Fibroblast of lung (primary cell): ENCODE results near the gene TMUB1. TPM values are rescaled to one million over a fixed set of nuclear protein-coding genes. Genes with fewer than 3 reads are reported as not detected.
A peak's percentile ranks its signal among the peaks of the same experiment; 100 is the strongest.

Source experiments
- DNase-seq, 2 donors: peaks; one replicate each; pipeline versions ENCODE4 v3.0.0 to v3.0.0-alpha.2; 2010; ENCODE audit warnings: low read depth in 2 of 2
- H2AFZ ChIP-seq: 2 replicates; pipeline ENCODE4 v1.5.1; 2012; ENCODE audit warnings: low read length, control low read depth, inconsistent platforms
- H3K27ac ChIP-seq: 2 replicates; pipeline ENCODE4 v1.5.1; 2011; ENCODE audit warnings: low read length, control low read depth; ENCODE audit not compliant: insufficient read depth
- H3K27me3 ChIP-seq: 2 replicates; pipeline ENCODE4 v1.5.1; 2011; ENCODE audit warnings: mild to moderate bottlenecking, low read length; ENCODE audit not compliant: control insufficient read depth, insufficient read depth
- H3K36me3 ChIP-seq: 2 replicates; pipeline ENCODE4 v1.5.1; 2011; ENCODE audit warnings: low read length; ENCODE audit not compliant: control insufficient read depth, insufficient read depth
- H3K4me1 ChIP-seq: 2 replicates; pipeline ENCODE4 v1.5.1; 2011; ENCODE audit warnings: low read length; ENCODE audit not compliant: control insufficient read depth, insufficient read depth; ENCODE audit errors: extremely low read depth
- H3K4me2 ChIP-seq: 2 replicates; pipeline ENCODE4 v1.5.1; 2011; ENCODE audit warnings: low read length, control low read depth; ENCODE audit not compliant: insufficient read depth; ENCODE audit errors: extremely low read depth
- H3K4me3 ChIP-seq, 4 experiments: fragments of 200-600 bp in 1 of 4; sonication (generic) in 1 of 4; replicated peaks in 1 of 4; 2 replicates each; pipeline ENCODE4 v1.5.1; 2011 to 2016; ENCODE audit warnings: low read length in 4 of 4, low read depth in 3 of 4, mild to moderate bottlenecking in 3 of 4, control low read depth in 2 of 4, inconsistent platforms in 1 of 4, mixed read lengths in 1 of 4; ENCODE audit not compliant: insufficient read depth in 1 of 4; ENCODE audit errors: control extremely low read depth in 1 of 4
- H3K79me2 ChIP-seq: 2 replicates; pipeline ENCODE4 v1.5.1; 2012; ENCODE audit warnings: mild to moderate bottlenecking, low read length, inconsistent platforms; ENCODE audit not compliant: control insufficient read depth, insufficient read depth
- H3K9ac ChIP-seq: 2 replicates; pipeline ENCODE4 v1.5.1; 2011; ENCODE audit warnings: mild to moderate bottlenecking, low read length, control low read depth; ENCODE audit not compliant: insufficient read depth
- H3K9me3 ChIP-seq: 2 replicates; pipeline ENCODE4 v1.5.1; 2012; ENCODE audit warnings: low read depth, low read length; ENCODE audit not compliant: control insufficient read depth, insufficient read depth
- H4K20me1 ChIP-seq: 2 replicates; pipeline ENCODE4 v1.5.1; 2011; ENCODE audit warnings: low read length; ENCODE audit not compliant: control insufficient read depth, insufficient read depth; ENCODE audit errors: extremely low read depth
- CTCF ChIP-seq, 2 donors: IDR thresholded peaks in 1 of 2; conservative IDR thresholded peaks in 1 of 2; 1 replicate in 1 of 2; 2 replicates in 1 of 2; pipeline ENCODE4 v1.5.1; 2011 to 2012; ENCODE audit warnings: low read length in 2 of 2, control low read depth in 1 of 2, inconsistent platforms in 1 of 2, low read depth in 1 of 2, mild to moderate bottlenecking in 1 of 2
- EZH2 ChIP-seq: IDR thresholded peaks from 2 replicates; pipeline ENCODE4 v1.5.1; 2012; ENCODE audit warnings: low read length, control low read depth, mild to moderate bottlenecking; ENCODE audit errors: missing control alignments
- polyA plus RNA-seq, 2 donors: library from polyadenylated mRNA; depleted of rRNA in 1 of 2; stranded (reverse) in 1 of 2; unstranded in 1 of 2; fragments of >200 nt; gene quantifications; 2 replicates each; pipeline ENCODE4 v1.2.1, GENCODE V29; 2011 to 2012; ENCODE audit warnings: missing spikeins in 1 of 2
- total RNA-seq: library from RNA; depleted of rRNA; stranded (reverse); fragments of >200 nt; gene quantifications from 2 replicates; pipeline ENCODE4 v1.2.1, GENCODE V29; 2014

TMUB1 gene
- total and polyA plus RNA-seq, 2 donors (not counting 1 experiment from before 2014, with no cell fraction given), result 11.9 to 20.3 TPM

DNA sequence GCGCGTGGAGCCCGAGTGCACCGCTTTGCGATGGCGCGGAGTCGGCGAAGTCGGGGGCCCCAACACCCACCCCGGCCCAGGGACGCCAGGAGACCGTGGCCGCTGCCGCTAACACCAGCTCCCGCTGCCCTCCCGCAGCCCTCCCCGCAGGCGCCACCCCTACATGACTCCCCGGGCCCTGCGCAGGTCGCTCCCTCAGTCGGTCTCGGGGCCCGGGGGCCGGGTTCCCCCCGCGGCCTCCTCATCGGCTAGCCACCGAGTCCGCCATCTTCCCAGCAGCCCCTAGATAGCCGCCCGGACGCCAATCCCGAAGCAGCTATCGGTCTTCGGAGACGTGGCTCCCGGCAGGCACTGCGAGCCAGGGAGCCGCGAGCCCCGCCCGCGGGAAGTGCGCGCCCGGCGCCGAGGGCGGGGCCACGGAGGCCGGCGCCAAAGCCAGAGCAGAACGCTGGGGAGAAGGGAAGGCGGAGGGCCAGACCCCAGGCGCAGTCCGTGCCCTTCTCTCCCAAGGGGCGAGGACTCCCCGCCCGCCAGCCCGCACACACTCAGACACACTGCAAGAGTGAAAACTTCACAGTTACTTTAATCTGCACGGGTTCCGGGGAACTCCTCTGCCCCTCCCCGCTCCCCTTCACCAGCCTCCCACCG lies 2.6 kb downstream of the TMUB1 start, which contains the start of gene FASTK:
TSS of gene FASTK (minus strand) at position 288 of the 648 bp plus-strand sequence. CDS start at position 245, 43 bp downstream.
- Histone ChIP-seq H3K4me3 (peak within 1 kb of the TSS; percentile 72 to 95 (median 94)), H3K9me3 (no peaks in the 10 kb centered on the region), H3K4me2 (peak within 1 kb of the TSS; percentile 86), H3K9ac (peak within 1 kb of the TSS; percentile 87), H2AFZ (peak within 1 kb of the TSS; percentile 21), H4K20me1 (no peaks in the 10 kb centered on the region), H3K36me3 (peaks cover 19% of the 10 kb centered on the region), H3K79me2 (peaks cover 28% of the 10 kb centered on the region), H3K27me3 (no peaks in the 10 kb centered on the region), H3K27ac (peak within 1 kb of the TSS; percentile 91), H3K4me1 (peaks cover 26% of the 10 kb centered on the region)
- TF ChIP-seq CTCF (conservative IDR thresholded peaks at IDR 0.05 in 1 of 2, IDR thresholded peaks at IDR 0.05 in 1 of 2; ENCODE audit: low read depth in 1 of 2, low read length in 2 of 2), result no peak
- no peak for TF ChIP-seq EZH2
- DNase-seq, result peak; percentile 87 to 88

- TF ChIP-seq EZH2, result no peak
- no peak for TF ChIP-seq CTCF (conservative IDR thresholded peaks at IDR 0.05 in 1 of 2, IDR thresholded peaks at IDR 0.05 in 1 of 2; ENCODE audit: low read depth in 1 of 2, low read length in 2 of 2)
- H3K27ac ChIP-seq, result peak overlapping the region; percentile 91
- peak in 1 of 2 donors; percentile 37 for DNase-seq
These were observed 3.2 kb downstream of the TMUB1 start for GRCh38 chr7:151080067-151080521.

DNA sequence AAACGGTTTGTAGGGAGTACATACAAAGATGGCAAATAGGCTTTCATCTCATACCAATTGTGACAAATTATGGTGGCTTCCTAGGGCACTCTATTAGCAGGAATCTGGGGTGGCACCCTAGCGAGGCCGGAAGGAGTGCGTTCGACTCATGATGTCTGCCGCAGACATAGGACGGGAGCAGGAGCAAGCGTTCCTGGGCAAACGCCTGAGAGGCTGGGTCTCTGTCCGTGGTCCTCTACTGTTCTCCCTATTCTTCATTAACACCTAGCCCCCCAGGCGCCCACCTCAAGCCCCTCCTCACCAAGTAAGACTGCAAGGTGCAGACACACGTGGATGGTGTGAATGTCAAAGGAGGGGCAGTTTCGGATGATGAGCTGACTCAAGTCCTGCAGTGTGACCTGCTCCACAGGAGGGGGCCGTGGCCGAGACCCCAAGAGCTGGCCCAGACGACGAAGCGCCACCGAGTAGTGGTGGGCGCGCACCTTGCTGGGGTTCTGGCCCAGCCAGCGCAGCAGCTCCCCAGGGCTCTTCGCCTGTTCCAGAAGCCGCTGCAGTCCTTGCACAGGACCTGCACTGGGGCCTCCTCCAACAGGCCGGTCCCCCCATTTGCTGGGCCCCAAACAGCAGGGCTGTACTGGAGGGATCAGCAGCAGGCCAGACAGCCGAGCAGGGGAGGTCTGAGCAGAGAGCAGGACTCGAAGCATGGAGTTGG lies 3.9 kb downstream of the TMUB1 start:
- no peak for DNase-seq
- peaks cover 24% of the 10 kb centered on the region for H3K4me1 ChIP-seq
- no peak overlapping the region for H2AFZ ChIP-seq
- peak overlapping the region; percentile 87 for H3K9ac ChIP-seq
- H3K4me3 ChIP-seq, result peak overlapping the region; percentile 72 to 95 (median 94)
- H3K9me3 ChIP-seq, result no peaks in the 10 kb centered on the region
- peaks cover 28% of the 10 kb centered on the region for H3K79me2 ChIP-seq
- H4K20me1 ChIP-seq, result no peaks in the 10 kb centered on the region
- H3K4me2 ChIP-seq, result peak overlapping the region; percentile 86
- H3K27ac ChIP-seq, result peak overlapping the region; percentile 91
- no peak for TF ChIP-seq EZH2
- no peak for TF ChIP-seq CTCF (conservative IDR thresholded peaks at IDR 0.05 in 1 of 2, IDR thresholded peaks at IDR 0.05 in 1 of 2; ENCODE audit: low read depth in 1 of 2, low read length in 2 of 2)
- peaks cover 27% of the 10 kb centered on the region for H3K36me3 ChIP-seq
- no peaks in the 10 kb centered on the region for H3K27me3 ChIP-seq

More at GRCh38 chr7:151080067-151080521, 3.2 kb downstream of the TMUB1 start:
- H3K4me3 ChIP-seq, result peak overlapping the region; percentile 72 to 95 (median 94)
- peak overlapping the region; percentile 86 for H3K4me2 ChIP-seq
- H3K79me2 ChIP-seq, result peaks cover 28% of the 10 kb centered on the region
- no peaks in the 10 kb centered on the region for H3K27me3 ChIP-seq
- no peaks in the 10 kb centered on the region for H4K20me1 ChIP-seq
- H3K9ac ChIP-seq, result peak overlapping the region; percentile 87
- peak overlapping the region; percentile 21 for H2AFZ ChIP-seq
- H3K4me1 ChIP-seq, result peaks cover 24% of the 10 kb centered on the region
- no peaks in the 10 kb centered on the region for H3K9me3 ChIP-seq
- peaks cover 23% of the 10 kb centered on the region for H3K36me3 ChIP-seq
